Measurements from ENCODE around the gene FGGY. TPM values are rescaled to one million over a fixed set of nuclear protein-coding genes. Genes with fewer than 3 reads are reported as not detected.

The FGGY gene
- total RNA-seq, 1 donor from 2014 or later, result 18.2 TPM

DNA sequence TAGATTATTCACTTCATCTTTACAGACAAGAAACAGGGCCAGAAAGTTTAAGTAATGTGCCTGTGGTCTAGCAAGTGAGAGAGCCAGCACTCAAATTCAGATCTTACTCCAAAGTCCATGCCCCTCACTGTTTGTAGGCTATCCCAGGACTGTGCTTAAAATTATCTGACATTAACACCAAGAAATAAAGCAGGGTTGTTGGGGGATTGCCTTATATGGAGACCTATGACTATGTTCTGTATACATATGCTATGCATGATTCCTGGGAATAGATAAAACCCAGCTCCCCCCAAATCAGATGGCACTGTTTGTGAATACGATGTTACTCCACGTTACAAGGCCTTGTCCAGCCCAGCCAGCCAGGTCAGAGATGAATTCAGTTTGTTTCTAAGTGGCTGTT is 386.3 kb downstream of the FGGY start:
- Mint-ChIP-seq H3K4me3 (ENCODE audit: low read depth) (no peak overlapping the region), H3K9me3 (ENCODE audit: low read depth) (no peaks in the 10 kb centered on the region), H3K27ac (no peak overlapping the region), H3K4me1 (ENCODE audit: low read depth) (peaks cover 8% of the 10 kb centered on the region), H3K27me3 (no peaks in the 10 kb centered on the region), H3K36me3 (ENCODE audit: insufficient read depth) (no peaks in the 10 kb centered on the region)
- no peak for DNase-seq (ENCODE audit: low spot score, unreplicated experiment)
- TF ChIP-seq, protein P1, sequence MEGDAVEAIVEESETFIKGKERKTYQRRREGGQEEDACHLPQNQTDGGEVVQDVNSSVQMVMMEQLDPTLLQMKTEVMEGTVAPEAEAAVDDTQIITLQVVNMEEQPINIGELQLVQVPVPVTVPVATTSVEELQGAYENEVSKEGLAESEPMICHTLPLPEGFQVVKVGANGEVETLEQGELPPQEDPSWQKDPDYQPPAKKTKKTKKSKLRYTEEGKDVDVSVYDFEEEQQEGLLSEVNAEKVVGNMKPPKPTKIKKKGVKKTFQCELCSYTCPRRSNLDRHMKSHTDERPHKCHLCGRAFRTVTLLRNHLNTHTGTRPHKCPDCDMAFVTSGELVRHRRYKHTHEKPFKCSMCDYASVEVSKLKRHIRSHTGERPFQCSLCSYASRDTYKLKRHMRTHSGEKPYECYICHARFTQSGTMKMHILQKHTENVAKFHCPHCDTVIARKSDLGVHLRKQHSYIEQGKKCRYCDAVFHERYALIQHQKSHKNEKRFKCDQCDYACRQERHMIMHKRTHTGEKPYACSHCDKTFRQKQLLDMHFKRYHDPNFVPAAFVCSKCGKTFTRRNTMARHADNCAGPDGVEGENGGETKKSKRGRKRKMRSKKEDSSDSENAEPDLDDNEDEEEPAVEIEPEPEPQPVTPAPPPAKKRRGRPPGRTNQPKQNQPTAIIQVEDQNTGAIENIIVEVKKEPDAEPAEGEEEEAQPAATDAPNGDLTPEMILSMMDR (IDR thresholded peaks at IDR 0.05; ENCODE audit: unreplicated experiment), result no peak

DNA sequence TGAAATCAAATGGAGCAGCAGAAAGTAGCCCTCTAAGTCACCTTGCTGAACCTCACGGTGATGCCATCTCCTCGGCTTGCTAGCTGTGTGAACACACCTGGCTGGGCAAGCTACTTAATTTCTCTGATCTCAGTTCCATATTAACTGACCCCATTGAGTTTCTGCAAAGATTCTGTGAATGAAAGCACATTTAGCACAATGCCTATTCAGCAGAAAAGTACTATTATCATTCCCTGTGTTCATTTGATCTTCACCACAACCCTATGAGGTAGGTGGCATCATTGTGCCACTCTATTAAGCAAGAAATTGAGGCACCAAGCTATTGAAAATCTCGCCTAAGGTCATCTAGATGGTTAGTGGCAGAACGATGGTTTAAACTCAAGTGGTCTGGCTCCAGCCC is 387.8 kb downstream of the FGGY start:
- no peak overlapping the region for H3K4me3 Mint-ChIP-seq (ENCODE audit: low read depth)
- H3K27ac Mint-ChIP-seq, result no peak overlapping the region
- no peaks in the 10 kb centered on the region for H3K9me3 Mint-ChIP-seq (ENCODE audit: low read depth)
- no peak for DNase-seq (ENCODE audit: low spot score, unreplicated experiment)
- peaks cover 6% of the 10 kb centered on the region for H3K4me1 Mint-ChIP-seq (ENCODE audit: low read depth)
- TF ChIP-seq, protein P1 (IDR thresholded peaks at IDR 0.05; ENCODE audit: unreplicated experiment), result no peak
- H3K27me3 Mint-ChIP-seq, result no peaks in the 10 kb centered on the region
- H3K36me3 Mint-ChIP-seq (ENCODE audit: insufficient read depth), result no peaks in the 10 kb centered on the region

DNA sequence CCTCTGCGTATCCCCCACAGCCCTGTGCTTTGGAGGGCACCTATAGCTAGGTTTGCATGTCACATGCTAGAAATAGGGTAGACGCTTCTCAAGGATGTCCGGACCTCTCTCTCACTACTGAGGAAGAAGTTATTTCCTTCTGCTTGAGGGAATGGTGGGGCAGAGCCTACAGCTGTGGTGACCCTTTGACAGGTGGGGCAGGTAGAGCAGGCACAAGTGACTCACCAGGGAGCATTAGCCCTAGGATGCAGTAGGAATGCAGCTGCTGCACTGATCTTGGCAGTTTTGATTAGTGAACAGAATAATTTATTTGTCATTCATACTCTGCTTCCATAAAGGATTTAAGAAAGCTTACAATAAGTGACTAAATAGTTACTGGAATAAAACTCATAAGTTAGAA is 388.2 kb downstream of the FGGY start:
- DNase-seq (ENCODE audit: low spot score, unreplicated experiment), result no peak
- Mint-ChIP-seq H3K27me3 (no peaks in the 10 kb centered on the region), H3K9me3 (ENCODE audit: low read depth) (no peaks in the 10 kb centered on the region), H3K4me3 (ENCODE audit: low read depth) (no peak overlapping the region), H3K27ac (no peak overlapping the region), H3K4me1 (ENCODE audit: low read depth) (peaks cover 6% of the 10 kb centered on the region), H3K36me3 (ENCODE audit: insufficient read depth) (no peaks in the 10 kb centered on the region)
- TF ChIP-seq, protein P1 (IDR thresholded peaks at IDR 0.05; ENCODE audit: unreplicated experiment), result no peak

DNA sequence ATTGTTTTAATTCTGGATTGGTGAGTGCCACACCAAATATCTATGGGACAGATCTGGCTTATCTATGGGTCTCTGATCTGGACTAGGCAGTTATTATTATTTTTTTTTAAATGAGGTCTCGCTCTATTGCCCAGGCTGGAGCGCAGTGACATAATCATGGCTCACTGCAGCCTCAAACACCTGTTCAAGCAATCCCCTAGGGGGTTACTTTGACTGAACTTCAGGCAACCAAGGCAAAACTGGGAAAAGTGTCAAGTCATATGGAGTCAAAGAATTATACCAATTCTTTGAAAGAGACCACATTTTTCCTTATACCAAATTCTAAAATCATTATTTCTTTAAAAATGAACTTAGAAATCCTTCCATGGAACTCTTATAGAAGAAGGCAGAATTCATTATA is 388.8 kb downstream of the FGGY start:
- DNase-seq (ENCODE audit: low spot score, unreplicated experiment), result no peak
- Mint-ChIP-seq H3K36me3 (ENCODE audit: insufficient read depth) (no peaks in the 10 kb centered on the region), H3K9me3 (ENCODE audit: low read depth) (no peaks in the 10 kb centered on the region), H3K4me1 (ENCODE audit: low read depth) (peaks cover 10% of the 10 kb centered on the region), H3K4me3 (ENCODE audit: low read depth) (no peak overlapping the region), H3K27ac (no peak overlapping the region), H3K27me3 (no peaks in the 10 kb centered on the region)
- TF ChIP-seq, protein P1 (IDR thresholded peaks at IDR 0.05; ENCODE audit: unreplicated experiment), result no peak

DNA sequence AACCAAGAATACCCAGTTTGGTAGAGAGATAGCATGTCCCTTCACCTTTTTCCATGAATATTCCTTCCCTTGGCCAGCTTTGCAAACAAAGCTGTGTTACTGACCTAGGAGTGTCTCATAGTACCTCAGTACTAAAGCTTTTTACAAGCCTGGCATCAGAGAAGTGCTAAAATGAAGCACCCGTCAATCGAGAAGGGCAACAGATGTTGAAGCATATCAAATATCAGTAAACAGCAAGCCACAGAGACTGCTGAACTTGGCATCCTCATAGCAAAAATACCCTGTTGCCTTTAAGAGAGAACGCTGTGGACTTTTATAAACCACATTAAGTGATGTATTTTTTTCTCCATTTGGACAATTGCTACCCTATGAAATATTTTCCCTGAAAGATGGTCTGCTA is 389.3 kb downstream of the FGGY start:
- TF ChIP-seq, protein P1 (IDR thresholded peaks at IDR 0.05; ENCODE audit: unreplicated experiment), result no peak
- no peaks in the 10 kb centered on the region for H3K9me3 Mint-ChIP-seq (ENCODE audit: low read depth)
- H3K36me3 Mint-ChIP-seq (ENCODE audit: insufficient read depth), result no peaks in the 10 kb centered on the region
- peaks cover 14% of the 10 kb centered on the region for H3K4me1 Mint-ChIP-seq (ENCODE audit: low read depth)
- no peaks in the 10 kb centered on the region for H3K27me3 Mint-ChIP-seq
- H3K4me3 Mint-ChIP-seq (ENCODE audit: low read depth), result no peak overlapping the region
- H3K27ac Mint-ChIP-seq, result no peak overlapping the region
- no peak for DNase-seq (ENCODE audit: low spot score, unreplicated experiment)
